CD14-positive monocyte (primary cell): Measurements from ENCODE around the gene PFKL. TPM values are rescaled to one million over a fixed set of nuclear protein-coding genes. Genes with fewer than 3 reads are reported as not detected.
A peak's percentile ranks its signal among the peaks of the same experiment; 100 is the strongest.

Experiments used
- DNase-seq, 3 donors: peaks; one replicate each; pipeline ENCODE4 v3.0.0-alpha.2; 2011 to 2022
- H2AFZ ChIP-seq: 2 replicates; pipeline ENCODE4 v1.6.0; 2012; ENCODE audit warnings: mild to moderate bottlenecking, low read depth, low read length, inconsistent platforms; ENCODE audit not compliant: insufficient read depth, poor library complexity, severe bottlenecking
- H3K27ac ChIP-seq, 2 donors: 1 replicate in 1 of 2; 2 replicates in 1 of 2; pipeline ENCODE4 v1.5.1; 2012 to 2013; ENCODE audit warnings: low read length in 2 of 2, control low read depth in 1 of 2, inconsistent platforms in 1 of 2, low read depth in 1 of 2, mild to moderate bottlenecking in 1 of 2
- H3K27me3 ChIP-seq, 2 donors: one replicate each; pipeline versions ENCODE4 v1.6.0 to v1.6.1; 2011 to 2013; ENCODE audit warnings: low read length in 2 of 2; ENCODE audit not compliant: control insufficient read depth in 2 of 2, insufficient read depth in 2 of 2
- H3K36me3 ChIP-seq, 2 donors: replicated peaks in 1 of 2; 1 replicate in 1 of 2; 2 replicates in 1 of 2; pipeline versions ENCODE4 v1.5.1 to v1.6.1; 2012 to 2013; ENCODE audit warnings: low read length in 2 of 2, control low read depth in 1 of 2, inconsistent platforms in 1 of 2, mild to moderate bottlenecking in 1 of 2; ENCODE audit not compliant: insufficient read depth in 2 of 2, control insufficient read depth in 1 of 2
- H3K4me1 ChIP-seq, 2 donors: 1 replicate in 1 of 2; 2 replicates in 1 of 2; pipeline versions ENCODE4 v1.5.1 to v1.6.1; 2012 to 2013; ENCODE audit warnings: low read length in 2 of 2, control low read depth in 1 of 2, inconsistent platforms in 1 of 2, mild to moderate bottlenecking in 1 of 2, moderate library complexity in 1 of 2; ENCODE audit not compliant: insufficient read depth in 2 of 2, control insufficient read depth in 1 of 2
- H3K4me2 ChIP-seq: replicated peaks from 2 replicates; pipeline ENCODE3; 2012; ENCODE audit warnings: low read length, moderate library complexity, mild to moderate bottlenecking; ENCODE audit not compliant: poor library complexity, severe bottlenecking; ENCODE audit errors: extremely low read depth
- H3K4me3 ChIP-seq, 3 experiments: fragments of 200-600 bp in 1 of 3; sonication (generic) in 1 of 3; replicated peaks in 1 of 3; 1 replicate in 2 of 3; 2 replicates in 1 of 3; pipeline ENCODE4 v1.5.1; 2011 to 2013; ENCODE audit warnings: low read length in 3 of 3, mild to moderate bottlenecking in 3 of 3, control low read depth in 2 of 3, low read depth in 2 of 3, inconsistent platforms in 1 of 3, moderate library complexity in 1 of 3
- H3K79me2 ChIP-seq: 2 replicates; pipeline ENCODE4 v1.6.0; 2012; ENCODE audit warnings: mild to moderate bottlenecking, control low read depth, inconsistent platforms, low read length, moderate library complexity; ENCODE audit not compliant: insufficient read depth
- H3K9ac ChIP-seq: 2 replicates; pipeline ENCODE4 v1.6.0; 2017; ENCODE audit warnings: low read length, mild to moderate bottlenecking; ENCODE audit not compliant: insufficient read depth, poor library complexity, severe bottlenecking
- H3K9me3 ChIP-seq, 2 donors: replicated peaks in 1 of 2; 1 replicate in 1 of 2; 2 replicates in 1 of 2; pipeline versions ENCODE4 v1.5.1 to v1.6.1; 2012 to 2013; ENCODE audit warnings: low read length in 2 of 2, control low read depth in 1 of 2; ENCODE audit not compliant: control insufficient read depth in 1 of 2, insufficient read depth in 1 of 2
- H4K20me1 ChIP-seq: 2 replicates; pipeline ENCODE4 v1.6.0; 2012; ENCODE audit warnings: mild to moderate bottlenecking, low read length, control low read depth, moderate library complexity; ENCODE audit not compliant: insufficient read depth
- H3K27ac Mint-ChIP-seq, 7 donors: one replicate each; pipeline ENCODE4 v1.8.0; 2020; ENCODE audit warnings: mild to moderate bottlenecking in 7 of 7, mixed read lengths in 7 of 7, moderate library complexity in 6 of 7, inconsistent platforms in 2 of 7
- H3K27me3 Mint-ChIP-seq, 3 donors: one replicate each; pipeline ENCODE4 v1.8.0; 2021 to 2022; ENCODE audit warnings: low read depth in 3 of 3, mild to moderate bottlenecking in 3 of 3, mixed read lengths in 3 of 3, moderate library complexity in 3 of 3, inconsistent platforms in 1 of 3
- H3K36me3 Mint-ChIP-seq, 2 donors: one replicate each; pipeline ENCODE4 v1.8.0; 2020; ENCODE audit warnings: mixed read lengths in 2 of 2, inconsistent platforms in 1 of 2, mild to moderate bottlenecking in 1 of 2
- H3K4me1 Mint-ChIP-seq: one replicate; pipeline ENCODE4 v1.8.0; 2020; ENCODE audit warnings: mild to moderate bottlenecking, mixed read lengths
- H3K4me3 Mint-ChIP-seq, 2 donors: one replicate each; pipeline ENCODE4 v1.8.0; 2020; ENCODE audit warnings: mild to moderate bottlenecking in 2 of 2, mixed read lengths in 2 of 2, moderate library complexity in 1 of 2
- H3K9me3 Mint-ChIP-seq, 7 donors: one replicate each; pipeline ENCODE4 v1.8.0; 2020 to 2022; ENCODE audit warnings: mixed read lengths in 7 of 7, mild to moderate bottlenecking in 6 of 7, moderate library complexity in 6 of 7, inconsistent platforms in 2 of 7
- CTCF ChIP-seq: fragments of 200-600 bp; IDR thresholded peaks from one replicate; pipeline ENCODE4 v1.8.0; 2022; ENCODE audit warnings: antibody characterized with exemption, mild to moderate bottlenecking
- WGBS: methylation state at CpG from one replicate; pipeline ENCODE4 v1.1.5; 2013; ENCODE audit warnings: missing lambda C conversion rate; ENCODE audit not compliant: insufficient coverage; 5-methylcytosine and 5-hydroxymethylcytosine counted together
- intact Hi-C, 2 donors: fragments of 100-400 bp; cut with micrococcal nuclease; formaldehyde crosslinking; loops; one replicate each; pipeline versions ENCODE4 v1.15.0 to v1.15.1; 2023
- polyA plus RNA-seq, 3 donors: library from polyadenylated mRNA; depleted of rRNA in 1 of 3; unstranded in 2 of 3; stranded (reverse) in 1 of 3; fragments of 300-500 nt in 2 of 3; fragments of >200 nt in 1 of 3; fragmentation: Illumina TruSeq in 2 of 3; gene quantifications; 1 replicate in 2 of 3; 2 replicates in 1 of 3; pipeline ENCODE4 v1.2.3, GENCODE V29; 2012 to 2021

The PFKL gene
- polyA plus RNA-seq, 3 donors, result 105 to 133 (median 113) TPM

GRCh38 chr21:44323591-44323990, 23.7 kb downstream of the PFKL start:
- 88% methylated on average over 20 of the region's 20 CpGs for WGBS
- H3K36me3 ChIP-seq, result peaks cover 81 to 82% of the 10 kb centered on the region in 2 donors
- no peak overlapping the region for H2AFZ ChIP-seq

DNA sequence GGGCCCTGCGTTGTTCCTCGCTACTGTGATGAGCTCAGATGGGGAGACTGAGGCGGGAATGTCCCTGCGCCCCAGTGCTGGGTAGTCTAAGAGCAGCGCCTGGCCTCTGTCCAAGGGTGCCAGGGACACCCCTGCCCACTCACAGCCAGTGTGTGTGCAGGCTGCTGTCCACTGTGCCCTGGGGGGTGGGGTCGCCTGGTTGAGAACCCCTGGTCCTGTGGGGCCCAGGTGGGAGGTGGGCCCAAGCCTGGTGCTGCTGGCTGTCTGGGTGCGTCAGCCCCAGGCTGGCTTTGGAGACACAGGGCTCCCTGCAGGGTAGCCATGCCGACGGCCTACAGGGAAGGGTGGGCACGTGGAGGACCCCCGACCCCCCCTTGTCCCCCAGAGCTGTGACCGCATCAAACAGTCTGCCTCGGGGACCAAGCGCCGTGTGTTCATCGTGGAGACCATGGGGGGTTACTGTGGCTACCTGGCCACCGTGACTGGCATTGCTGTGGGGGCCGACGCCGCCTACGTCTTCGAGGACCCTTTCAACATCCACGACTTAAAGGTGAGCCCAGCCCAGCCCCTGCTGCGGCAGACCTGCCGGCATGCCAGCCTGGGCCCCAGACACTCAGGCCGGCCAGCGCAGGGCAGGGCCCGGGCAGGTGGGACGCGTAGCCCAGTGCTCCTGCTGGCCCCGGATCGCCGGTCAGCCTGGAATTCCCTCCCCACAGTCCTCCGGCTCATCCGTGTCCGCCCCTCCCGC, 24.4 kb downstream of the PFKL start:
- no peak overlapping the region for H3K4me3 Mint-ChIP-seq
- Histone ChIP-seq H3K36me3 (peaks cover 74 to 77% of the 10 kb centered on the region in 2 donors), H3K9ac (no peak overlapping the region), H3K27ac (no peak overlapping the region), H3K4me3 (no peak overlapping the region), H3K27me3 (no peaks in the 10 kb centered on the region), H3K4me2 (no peak overlapping the region), H3K79me2 (no peaks in the 10 kb centered on the region), H2AFZ (no peak overlapping the region), H3K4me1 (no peaks in the 10 kb centered on the region), H4K20me1 (peaks cover 17% of the 10 kb centered on the region), H3K9me3 (no peaks in the 10 kb centered on the region)
- no peaks in the 10 kb centered on the region for H3K9me3 Mint-ChIP-seq
- peaks cover 28 to 68% of the 10 kb centered on the region in 2 donors for H3K36me3 Mint-ChIP-seq
- no peak for TF ChIP-seq CTCF
- H3K4me1 Mint-ChIP-seq, result no peaks in the 10 kb centered on the region
- H3K27ac Mint-ChIP-seq, result peak overlapping the region in 1 of 7 donors; percentile 26
- no peaks in the 10 kb centered on the region for H3K27me3 Mint-ChIP-seq
- 99% methylated on average over 27 of the region's 37 CpGs for WGBS
- no peak for DNase-seq
- intact Hi-C loops, result no loop called here

More at GRCh38 chr21:44323591-44323990, 23.7 kb downstream of the PFKL start:
- no peak for TF ChIP-seq CTCF
- Histone ChIP-seq H3K4me2 (no peak overlapping the region), H3K9me3 (no peaks in the 10 kb centered on the region), H3K79me2 (no peaks in the 10 kb centered on the region), H3K9ac (no peak overlapping the region), H4K20me1 (peaks cover 14% of the 10 kb centered on the region), H3K27me3 (no peaks in the 10 kb centered on the region), H3K4me3 (no peak overlapping the region), H3K27ac (no peak overlapping the region), H3K4me1 (no peaks in the 10 kb centered on the region)
- Mint-ChIP-seq H3K4me1 (no peaks in the 10 kb centered on the region), H3K4me3 (no peak overlapping the region), H3K36me3 (peaks cover 32 to 74% of the 10 kb centered on the region in 2 donors), H3K9me3 (no peaks in the 10 kb centered on the region), H3K27me3 (no peaks in the 10 kb centered on the region), H3K27ac (peak overlapping the region in 1 of 7 donors; percentile 26)
- intact Hi-C loops, result no loop called here
- DNase-seq, result no peak
